HepG2 (cell line): ENCODE measurements around the gene ETF1. TPM values are rescaled to one million over a fixed set of nuclear protein-coding genes. Genes with fewer than 3 reads are reported as not detected.
A peak's percentile ranks its signal among the peaks of the same experiment; 100 is the strongest.

ENCODE experiments used
- ATAC-seq: fragments of 200-7000 bp; cut with Tn5 transposase; 3 replicates; pipeline ENCODE4 v1.9.1; 2020; ENCODE audit warnings: mild to moderate bottlenecking, moderate library complexity
- BruUV-seq: library from RNA; stranded (reverse); fragments of 400-500 nt; replicated peaks from 2 replicates; lab custom pipeline; 2021; lab: Mats Ljungman, UMichigan
- CTCF ChIA-PET: fragments of 300-600 bp; formaldehyde crosslinking; extraction: SDS; loops from one replicate; lab custom pipeline; 2021; ENCODE audit warnings: low total read pairs, inconsistent platforms, low intra/inter-chr PET ratio; lab: Yijun Ruan, JAX
- POLR2A ChIA-PET: fragments of 350-600 bp; sonication (Branson Sonifier 250); formaldehyde crosslinking; loops from one replicate; lab custom pipeline; 2020; ENCODE audit warnings: antibody characterized with exemption, inconsistent platforms; lab: Yijun Ruan, JAX
- DNase-seq: peaks from one replicate; pipeline ENCODE4 v3.0.0-alpha.2; 2015; ENCODE audit warnings: low spot score
- FAIRE-seq: peaks from 3 replicates; lab custom pipeline; 2011; peaks lifted over from hg19 to GRCh38; lab: Jason Lieb, UNC
- H2AFZ ChIP-seq: one replicate; pipeline ENCODE4 v1.6.1; 2011; ENCODE audit warnings: low read length, inconsistent platforms
- H3K27ac ChIP-seq: fragments of 300-600 bp; 3 replicates; pipeline ENCODE4 v1.8.0; 2011; ENCODE audit warnings: mixed run types, mild to moderate bottlenecking, mixed read lengths, low read length, inconsistent platforms; ENCODE audit not compliant: insufficient read depth; ENCODE audit errors: extremely low read length
- H3K27me3 ChIP-seq, 2 experiments: fragments of 200-600 bp in 1 of 2; 2 replicates in 1 of 2; 3 replicates in 1 of 2; pipeline versions ENCODE4 v1.6.0 to v1.8.0; 2011; ENCODE audit warnings: low read length in 2 of 2, mild to moderate bottlenecking in 2 of 2, moderate library complexity in 2 of 2, inconsistent platforms in 1 of 2; ENCODE audit not compliant: insufficient read depth in 2 of 2, control insufficient read depth in 1 of 2
- H3K36me3 ChIP-seq, 2 experiments: fragments of 200-600 bp in 1 of 2; replicated peaks in 1 of 2; 2 replicates in 1 of 2; 3 replicates in 1 of 2; pipeline versions ENCODE4 v1.5.1 to v1.8.0; 2011; ENCODE audit warnings: low read length in 2 of 2, inconsistent platforms in 1 of 2; ENCODE audit not compliant: insufficient read depth in 2 of 2, control insufficient read depth in 1 of 2
- H3K4me1 ChIP-seq: 2 replicates; pipeline ENCODE4 v1.5.1; 2012; ENCODE audit warnings: low read length, inconsistent platforms; ENCODE audit not compliant: insufficient read depth
- H3K4me2 ChIP-seq: 2 replicates; pipeline ENCODE4 v1.6.0; 2011; ENCODE audit warnings: low read depth, low read length, inconsistent platforms
- H3K4me3 ChIP-seq, 3 experiments: fragments of 200-600 bp in 1 of 3; sonication (generic), shearing (Covaris generic) in 1 of 3; replicated peaks in 1 of 3; 2 replicates each; pipeline ENCODE4 v1.5.1; 2011 to 2016; ENCODE audit warnings: low read length in 3 of 3, inconsistent platforms in 2 of 3, low read depth in 2 of 3, mild to moderate bottlenecking in 2 of 3, control low read depth in 1 of 3, mixed read lengths in 1 of 3; ENCODE audit not compliant: insufficient read depth in 1 of 3
- H3K79me2 ChIP-seq: one replicate; pipeline ENCODE4 v1.6.1; 2011; ENCODE audit warnings: low read length, inconsistent platforms; ENCODE audit not compliant: insufficient read depth
- H3K9ac ChIP-seq: 2 replicates; pipeline ENCODE4 v1.6.0; 2011; ENCODE audit warnings: mild to moderate bottlenecking, low read depth, low read length, inconsistent platforms; ENCODE audit not compliant: insufficient read depth
- H3K9me3 ChIP-seq: 2 replicates; pipeline ENCODE4 v1.5.1; 2012; ENCODE audit warnings: mild to moderate bottlenecking, low read length
- H4K20me1 ChIP-seq: 2 replicates; pipeline ENCODE4 v1.6.0; 2011; ENCODE audit warnings: inconsistent platforms, mild to moderate bottlenecking, low read length, moderate library complexity; ENCODE audit not compliant: insufficient read depth
- DR1 ChIP-seq: sonication (generic); formaldehyde crosslinking; IDR thresholded peaks from 2 replicates; pipeline ENCODE4 v1.8.0; 2021; ENCODE audit warnings: mild to moderate bottlenecking, missing genetic modification reagents, inconsistent platforms
- MTF2 ChIP-seq: sonication (generic); formaldehyde crosslinking; IDR thresholded peaks from 2 replicates; pipeline ENCODE4 v1.5.0; 2020; ENCODE audit warnings: missing genetic modification reagents, borderline replicate concordance
- RFX3 ChIP-seq: IDR thresholded peaks from 2 replicates; pipeline ENCODE4 v1.6.1; 2016; ENCODE audit warnings: missing biosample characterization, missing genetic modification reagents
- SP4 ChIP-seq: sonication (generic); formaldehyde crosslinking; IDR thresholded peaks from 2 replicates; pipeline ENCODE4 v1.8.1; 2023; ENCODE audit warnings: mild to moderate bottlenecking, missing genetic modification reagents
- USF2 ChIP-seq, 2 experiments: sonication (generic) in 1 of 2; formaldehyde crosslinking in 1 of 2; IDR thresholded peaks; 2 replicates each; pipeline versions ENCODE4 v1.5.1 to v1.6.1; 2011 to 2020; ENCODE audit warnings: borderline replicate concordance in 1 of 2, low read depth in 1 of 2, low read length in 1 of 2, mild to moderate bottlenecking in 1 of 2, missing genetic modification reagents in 1 of 2, moderate library complexity in 1 of 2
- ZBTB3 ChIP-seq: sonication (generic); formaldehyde crosslinking; IDR thresholded peaks from 2 replicates; pipeline ENCODE4 v1.4.0; 2020; ENCODE audit warnings: low read depth, mild to moderate bottlenecking, moderate library complexity, missing genetic modification reagents, borderline replicate concordance
- ZFP36 ChIP-seq: fragments of 150-350 bp; IDR thresholded peaks from 2 replicates; pipeline ENCODE4 v1.6.1; 2018; ENCODE audit warnings: borderline replicate concordance, low read length, low read depth; ENCODE audit not compliant: partially characterized antibody
- ZFP41 ChIP-seq: sonication (generic); formaldehyde crosslinking; IDR thresholded peaks from 2 replicates; pipeline ENCODE4 v1.4.0; 2020; ENCODE audit warnings: mild to moderate bottlenecking, missing genetic modification reagents, borderline replicate concordance
- ZMAT5 ChIP-seq: sonication (generic); formaldehyde crosslinking; IDR thresholded peaks from 2 replicates; pipeline ENCODE4 v1.5.0; 2020; ENCODE audit warnings: mild to moderate bottlenecking, low read depth, missing genetic modification reagents, borderline replicate concordance
- ZNF33B ChIP-seq: sonication (generic); formaldehyde crosslinking; IDR thresholded peaks from 2 replicates; pipeline ENCODE4 v1.5.1; 2020; ENCODE audit warnings: mild to moderate bottlenecking, missing genetic modification reagents
- ZNF574 ChIP-seq: sonication (generic); formaldehyde crosslinking; IDR thresholded peaks from 2 replicates; pipeline ENCODE4 v1.4.0; 2020; ENCODE audit warnings: missing genetic modification reagents
- ZNF788 ChIP-seq: sonication (generic); formaldehyde crosslinking; IDR thresholded peaks from 2 replicates; pipeline ENCODE4 v1.5.0; 2020; ENCODE audit warnings: mild to moderate bottlenecking, missing genetic modification reagents, borderline replicate concordance
- WGBS: methylation state at CpG from one replicate; pipeline ENCODE4 v1.1.6; 2017; ENCODE audit warnings: low lambda C conversion rate; 5-methylcytosine and 5-hydroxymethylcytosine counted together
- in situ Hi-C: cut with HindIII; loops from 2 replicates; pipeline ENCODE4 v1.10.0; 2017; ENCODE audit warnings: low pct_unique_long_range_greater_than_20kb; ENCODE audit not compliant: extremely low pct_ligation_motif_present
- intact Hi-C: fragments of 100-400 bp; cut with micrococcal nuclease; formaldehyde crosslinking; loops from one replicate; pipeline ENCODE4 v1.10.0; 2022; ENCODE audit not compliant: unreplicated experiment
- polyA plus RNA-seq, 8 experiments: library from polyadenylated mRNA; depleted of rRNA in 3 of 8; stranded (reverse) in 7 of 8; unstranded in 1 of 8; fragments of >200 nt; fragmentation: Illumina TruSeq in 4 of 8; extraction: Trizol in 4 of 8; gene quantifications; 2 replicates each; pipeline versions ENCODE4 v1.2.1 to v1.2.3, GENCODE V29; 2011 to 2016; ENCODE audit warnings: low read depth in 4 of 8, missing spikeins in 1 of 8, mixed read lengths in 1 of 8; ENCODE audit not compliant: insufficient read depth in 1 of 8
- total RNA-seq, 5 experiments: library from RNA; depleted of rRNA; stranded (reverse); fragments of >200 nt; fragmentation: Illumina TruSeq; extraction: Trizol; gene quantifications; 2 replicates each; pipeline ENCODE4 v1.2.3, GENCODE V29; 2016; ENCODE audit warnings: low read depth in 1 of 5

ETF1 gene
- total and polyA plus RNA-seq, 2 of the 13 experiments (the other 11 are each of a cell fraction or from before 2014, with no cell fraction given) = 52.1 to 184 TPM

GRCh38 chr5:138466125-138466899 lies 76.7 kb downstream of the ETF1 start (continued):
- TF ChIP-seq ZNF574 (CRISPR knock-in tag) (0 out of 2 replicates have a peak, but pooled peaks have one; percentile 37), SP4 (no peak), ZNF33B (CRISPR knock-in tag) (0 out of 2 replicates have a peak, but pooled peaks have one; percentile 49)

GRCh38 chr5:138465261-138466124 lies 77.5 kb downstream of the ETF1 start, which contains the start of gene EGR1:
Gene EGR1, plus strand, starts transcription at chr5:138465479. Its CDS starts 283 bp downstream, at chr5:138465762.
- H3K79me2 ChIP-seq = peaks cover 3% of the 10 kb centered on the region
- intact Hi-C loops (loop anchor here (1.0 to 2.0 kb wide), 2 partner anchors 28 to 77 kb away; partner anchors contain the start of gene ETF1), in situ Hi-C loops (loop anchor here (5.0 kb wide), 1 partner anchor 37 kb away; no protein-coding TSS in a partner anchor)
- H3K36me3 ChIP-seq = peaks cover 0 to 7% of the 10 kb centered on the region in 2 experiments; a peak in 2 of 5 replicates
- peaks cover 3% of the 10 kb centered on the region; the same call in 1 of the 2 replicates for H4K20me1 ChIP-seq
- DNase-seq = peak; percentile 88
- peak; percentile 59 for ATAC-seq
- ChIA-PET CTCF (interaction anchor here (2.5 kb wide), 1 partner anchor 38 kb away, joined by 29 read pairs; no protein-coding TSS in a partner anchor), POLR2A (interaction anchor here (0.6 to 4.0 kb wide), 19 partner anchors 11 to 808 kb away, joined by 3 to 58 read pairs (median 4); partner anchors contain the start of genes ETF1 and HSPA9)
- peak within 1 kb of the TSS; percentile 69 to 91 (median 78) for H3K4me3 ChIP-seq
- peak within 1 kb of the TSS; percentile 98 for H3K4me2 ChIP-seq
- peak within 1 kb of the TSS; percentile 86 for H3K9ac ChIP-seq
- no peaks in the 10 kb centered on the region for H3K27me3 ChIP-seq
- FAIRE-seq = peak; percentile 23
- WGBS = 0% methylated on average over 3 of the region's 85 CpGs
- H3K27ac ChIP-seq = peak within 1 kb of the TSS; percentile 95
- H3K4me1 ChIP-seq = peaks cover 50% of the 10 kb centered on the region
- H3K9me3 ChIP-seq = no peaks in the 10 kb centered on the region
- H2AFZ ChIP-seq = no peak within 1 kb of the TSS
- BruUV-seq = no TSS peak
- TF ChIP-seq DR1 (CRISPR knock-in tag) (peak; percentile 78; the same call in 1 of the 2 replicates), ZNF788 (CRISPR knock-in tag) (0 out of 2 replicates have a peak, but pooled peaks have one; percentile 1), ZFP36 (peak; percentile 86), USF2 (IDR thresholded peaks at IDR 0.05; ENCODE audit: low read depth, low read length) (peak; percentile 64), USF2 (CRISPR knock-in tag; IDR thresholded peaks at IDR 0.05; ENCODE audit: borderline replicate concordance) (peak; percentile 96; the same call in 1 of the 2 replicates), RFX3 (CRISPR knock-in tag) (no peak), MTF2 (CRISPR knock-in tag) (0 out of 2 replicates have a peak, but pooled peaks have one; percentile 18), ZMAT5 (no peak), ZFP41 (CRISPR knock-in tag) (no peak), ZBTB3 (CRISPR knock-in tag) (0 out of 2 replicates have a peak, but pooled peaks have one; percentile 55)
